AG08395 (cell line): ENCODE data around the gene PARVB.

Source experiments
- DNase-seq: peaks from one replicate; pipeline ENCODE4 v3.0.0; 2012; ENCODE audit warnings: mixed read lengths, low spot score

PARVB gene

GRCh38 chr22:44219101-44219870, 195.2 kb downstream of the PARVB start:
- DNase-seq = no peak

GRCh38 chr22:44220727-44221680, 196.9 kb downstream of the PARVB start:
- no peak for DNase-seq

- no peak for DNase-seq
Measured at GRCh38 chr22:44221710-44222475, 197.8 kb downstream of the PARVB start.
